ENCODE results near the gene OR4D1.

DNA sequence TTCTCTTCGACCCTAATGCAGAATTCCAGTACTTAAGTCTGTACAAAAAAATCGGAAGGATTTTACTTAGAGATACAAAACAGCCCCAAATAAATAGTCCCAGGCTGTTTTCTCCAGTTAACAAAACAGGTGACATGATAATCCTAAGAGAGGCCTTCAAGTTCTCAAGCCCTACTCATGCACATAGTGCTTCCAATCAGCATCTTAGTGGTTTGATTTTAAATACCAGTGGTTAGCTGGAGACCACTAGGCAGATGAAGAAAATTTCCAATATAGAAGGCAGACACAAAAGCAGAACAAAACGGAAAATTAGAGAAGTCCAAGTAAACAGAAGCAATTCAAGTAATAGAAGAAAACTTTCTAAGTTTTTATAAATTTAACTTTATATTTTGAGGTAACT lies 13.4 kb downstream of the OR4D1 start:
- TF ChIP-seq, protein P1, sequence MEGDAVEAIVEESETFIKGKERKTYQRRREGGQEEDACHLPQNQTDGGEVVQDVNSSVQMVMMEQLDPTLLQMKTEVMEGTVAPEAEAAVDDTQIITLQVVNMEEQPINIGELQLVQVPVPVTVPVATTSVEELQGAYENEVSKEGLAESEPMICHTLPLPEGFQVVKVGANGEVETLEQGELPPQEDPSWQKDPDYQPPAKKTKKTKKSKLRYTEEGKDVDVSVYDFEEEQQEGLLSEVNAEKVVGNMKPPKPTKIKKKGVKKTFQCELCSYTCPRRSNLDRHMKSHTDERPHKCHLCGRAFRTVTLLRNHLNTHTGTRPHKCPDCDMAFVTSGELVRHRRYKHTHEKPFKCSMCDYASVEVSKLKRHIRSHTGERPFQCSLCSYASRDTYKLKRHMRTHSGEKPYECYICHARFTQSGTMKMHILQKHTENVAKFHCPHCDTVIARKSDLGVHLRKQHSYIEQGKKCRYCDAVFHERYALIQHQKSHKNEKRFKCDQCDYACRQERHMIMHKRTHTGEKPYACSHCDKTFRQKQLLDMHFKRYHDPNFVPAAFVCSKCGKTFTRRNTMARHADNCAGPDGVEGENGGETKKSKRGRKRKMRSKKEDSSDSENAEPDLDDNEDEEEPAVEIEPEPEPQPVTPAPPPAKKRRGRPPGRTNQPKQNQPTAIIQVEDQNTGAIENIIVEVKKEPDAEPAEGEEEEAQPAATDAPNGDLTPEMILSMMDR (IDR thresholded peaks at IDR 0.05), result no peak
- TF ChIP-seq POLR2AphosphoS5 (IDR thresholded peaks at IDR 0.05), result no peak

All from prostate gland (tissue), 2 donors.